Measurements from ENCODE around the gene PKHD1.
A peak's percentile ranks its signal among the peaks of the same experiment; 100 is the strongest.

PKHD1 gene

DNA sequence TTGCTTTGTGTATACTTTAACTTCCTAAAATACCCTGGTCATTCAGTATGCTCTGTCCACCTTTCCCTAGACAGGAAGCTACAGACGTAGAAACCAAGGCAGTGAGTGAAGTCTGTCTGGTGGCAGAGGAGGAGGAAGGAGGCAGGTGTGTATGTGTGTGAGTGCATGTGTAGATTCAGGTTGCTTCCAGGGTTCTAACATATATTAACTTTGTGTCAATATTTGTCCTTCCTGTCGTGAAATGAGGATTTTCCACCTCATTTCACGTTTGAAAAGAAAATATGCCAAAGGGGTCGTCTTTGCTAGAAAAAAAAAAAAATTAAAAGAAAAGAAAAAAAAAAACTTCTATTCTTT lies 411.5 kb downstream of the PKHD1 start:
- TF ChIP-seq SNAI2 (CRISPR knock-in tag; IDR thresholded peaks at IDR 0.05): no peak
- TF ChIP-seq TOX (CRISPR knock-in tag; IDR thresholded peaks at IDR 0.05; ENCODE audit: borderline replicate concordance): no peak
- TF ChIP-seq RARB (CRISPR knock-in tag; IDR thresholded peaks at IDR 0.05): no peak
- TF ChIP-seq PPARA (CRISPR knock-in tag; IDR thresholded peaks at IDR 0.05; ENCODE audit: borderline replicate concordance): no peak
- TF ChIP-seq OSR1 (CRISPR knock-in tag; IDR thresholded peaks at IDR 0.05): no peak
- TF ChIP-seq ZFP30 (CRISPR knock-in tag; IDR thresholded peaks at IDR 0.05): no peak
- no peak for TF ChIP-seq ESRRG (CRISPR knock-in tag; IDR thresholded peaks at IDR 0.05)
- no peak for TF ChIP-seq ARNTL (CRISPR knock-in tag; IDR thresholded peaks at IDR 0.05; ENCODE audit: borderline replicate concordance, low read depth)
- TF ChIP-seq BACH2 (CRISPR knock-in tag; IDR thresholded peaks at IDR 0.05; ENCODE audit: borderline replicate concordance): no peak
- TF ChIP-seq ZNF70 (CRISPR knock-in tag; IDR thresholded peaks at IDR 0.05): no peak
- no peak for TF ChIP-seq GLIS3 (CRISPR knock-in tag; IDR thresholded peaks at IDR 0.05)
- TF ChIP-seq ISL1 (CRISPR knock-in tag; IDR thresholded peaks at IDR 0.05): no peak
- TF ChIP-seq, protein P1, sequence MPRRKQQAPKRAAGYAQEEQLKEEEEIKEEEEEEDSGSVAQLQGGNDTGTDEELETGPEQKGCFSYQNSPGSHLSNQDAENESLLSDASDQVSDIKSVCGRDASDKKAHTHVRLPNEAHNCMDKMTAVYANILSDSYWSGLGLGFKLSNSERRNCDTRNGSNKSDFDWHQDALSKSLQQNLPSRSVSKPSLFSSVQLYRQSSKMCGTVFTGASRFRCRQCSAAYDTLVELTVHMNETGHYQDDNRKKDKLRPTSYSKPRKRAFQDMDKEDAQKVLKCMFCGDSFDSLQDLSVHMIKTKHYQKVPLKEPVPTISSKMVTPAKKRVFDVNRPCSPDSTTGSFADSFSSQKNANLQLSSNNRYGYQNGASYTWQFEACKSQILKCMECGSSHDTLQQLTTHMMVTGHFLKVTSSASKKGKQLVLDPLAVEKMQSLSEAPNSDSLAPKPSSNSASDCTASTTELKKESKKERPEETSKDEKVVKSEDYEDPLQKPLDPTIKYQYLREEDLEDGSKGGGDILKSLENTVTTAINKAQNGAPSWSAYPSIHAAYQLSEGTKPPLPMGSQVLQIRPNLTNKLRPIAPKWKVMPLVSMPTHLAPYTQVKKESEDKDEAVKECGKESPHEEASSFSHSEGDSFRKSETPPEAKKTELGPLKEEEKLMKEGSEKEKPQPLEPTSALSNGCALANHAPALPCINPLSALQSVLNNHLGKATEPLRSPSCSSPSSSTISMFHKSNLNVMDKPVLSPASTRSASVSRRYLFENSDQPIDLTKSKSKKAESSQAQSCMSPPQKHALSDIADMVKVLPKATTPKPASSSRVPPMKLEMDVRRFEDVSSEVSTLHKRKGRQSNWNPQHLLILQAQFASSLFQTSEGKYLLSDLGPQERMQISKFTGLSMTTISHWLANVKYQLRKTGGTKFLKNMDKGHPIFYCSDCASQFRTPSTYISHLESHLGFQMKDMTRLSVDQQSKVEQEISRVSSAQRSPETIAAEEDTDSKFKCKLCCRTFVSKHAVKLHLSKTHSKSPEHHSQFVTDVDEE (CRISPR knock-in tag; IDR thresholded peaks at IDR 0.05): no peak
- no peak for ATAC-seq

DNA sequence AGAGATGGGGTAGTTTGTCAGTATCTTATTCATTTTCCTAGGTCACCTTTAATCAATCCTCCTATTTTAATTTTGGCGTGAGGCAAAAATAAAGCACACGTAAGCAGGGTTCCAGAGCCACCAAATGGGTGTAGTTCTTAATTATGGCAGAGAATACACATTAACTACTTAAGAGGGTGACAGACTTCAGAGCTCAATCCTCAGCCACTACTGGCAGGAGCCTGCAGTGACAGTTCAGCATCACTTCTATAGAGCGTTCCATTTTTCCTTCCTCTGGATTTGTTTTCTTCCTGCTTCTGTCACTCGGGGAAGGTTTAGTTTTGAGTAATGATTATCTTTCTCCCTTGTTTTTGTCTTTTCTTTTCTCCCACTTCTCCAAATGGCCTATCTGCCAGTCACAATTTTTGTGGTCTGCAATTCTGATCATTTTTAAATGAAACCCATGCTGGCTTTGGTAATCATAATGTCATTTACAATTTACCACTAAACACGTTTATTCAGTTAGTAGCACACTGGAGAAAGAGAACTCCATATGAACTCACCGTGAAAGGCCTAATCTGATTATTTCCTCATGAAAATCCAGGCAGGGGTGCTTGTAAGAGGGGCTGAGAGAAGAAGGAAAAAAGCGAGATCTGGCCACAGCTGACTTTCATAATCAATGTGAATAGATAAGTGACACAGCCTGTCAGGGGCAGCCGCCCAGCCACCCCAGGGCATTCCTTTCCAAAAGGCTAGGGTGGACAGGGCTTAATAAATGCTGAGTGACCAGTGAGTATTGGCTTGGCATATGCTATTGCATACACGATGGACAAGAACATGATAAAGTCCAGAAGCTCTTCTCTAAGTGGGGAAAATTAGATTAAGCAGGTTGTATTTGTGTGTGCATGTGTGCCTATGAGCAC lies 412.1 kb downstream of the PKHD1 start:
- peak; percentile 55; the same call in 1 of the 3 replicates for ATAC-seq
- TF ChIP-seq, protein P1 (CRISPR knock-in tag; IDR thresholded peaks at IDR 0.05): peak; percentile 95; the same call in 1 of the 2 replicates
- TF ChIP-seq ESRRG (CRISPR knock-in tag; IDR thresholded peaks at IDR 0.05): peak; percentile 87
- no peak for TF ChIP-seq ZFP3 (CRISPR knock-in tag; IDR thresholded peaks at IDR 0.05)
- peak; percentile 85; the same call in 1 of the 2 replicates for TF ChIP-seq SNAI2 (CRISPR knock-in tag; IDR thresholded peaks at IDR 0.05)
- TF ChIP-seq ZNF565 (CRISPR knock-in tag; conservative IDR thresholded peaks at IDR 0.05; ENCODE audit: low read depth): no peak
- TF ChIP-seq, protein P2, sequence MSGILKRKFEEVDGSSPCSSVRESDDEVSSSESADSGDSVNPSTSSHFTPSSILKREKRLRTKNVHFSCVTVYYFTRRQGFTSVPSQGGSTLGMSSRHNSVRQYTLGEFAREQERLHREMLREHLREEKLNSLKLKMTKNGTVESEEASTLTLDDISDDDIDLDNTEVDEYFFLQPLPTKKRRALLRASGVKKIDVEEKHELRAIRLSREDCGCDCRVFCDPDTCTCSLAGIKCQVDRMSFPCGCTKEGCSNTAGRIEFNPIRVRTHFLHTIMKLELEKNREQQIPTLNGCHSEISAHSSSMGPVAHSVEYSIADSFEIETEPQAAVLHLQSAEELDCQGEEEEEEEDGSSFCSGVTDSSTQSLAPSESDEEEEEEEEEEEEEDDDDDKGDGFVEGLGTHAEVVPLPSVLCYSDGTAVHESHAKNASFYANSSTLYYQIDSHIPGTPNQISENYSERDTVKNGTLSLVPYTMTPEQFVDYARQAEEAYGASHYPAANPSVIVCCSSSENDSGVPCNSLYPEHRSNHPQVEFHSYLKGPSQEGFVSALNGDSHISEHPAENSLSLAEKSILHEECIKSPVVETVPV (CRISPR knock-in tag; IDR thresholded peaks at IDR 0.05): 0 out of 2 replicates have a peak, but pooled peaks have one; percentile 17
- TF ChIP-seq CSDC2 (CRISPR knock-in tag; IDR thresholded peaks at IDR 0.05): no peak; the same call in 1 of the 2 replicates
- TF ChIP-seq ZFP30 (CRISPR knock-in tag; IDR thresholded peaks at IDR 0.05): no peak
- no peak for TF ChIP-seq TOX (CRISPR knock-in tag; IDR thresholded peaks at IDR 0.05; ENCODE audit: borderline replicate concordance)
- no peak for TF ChIP-seq OSR1 (CRISPR knock-in tag; IDR thresholded peaks at IDR 0.05)
- TF ChIP-seq, protein P3, sequence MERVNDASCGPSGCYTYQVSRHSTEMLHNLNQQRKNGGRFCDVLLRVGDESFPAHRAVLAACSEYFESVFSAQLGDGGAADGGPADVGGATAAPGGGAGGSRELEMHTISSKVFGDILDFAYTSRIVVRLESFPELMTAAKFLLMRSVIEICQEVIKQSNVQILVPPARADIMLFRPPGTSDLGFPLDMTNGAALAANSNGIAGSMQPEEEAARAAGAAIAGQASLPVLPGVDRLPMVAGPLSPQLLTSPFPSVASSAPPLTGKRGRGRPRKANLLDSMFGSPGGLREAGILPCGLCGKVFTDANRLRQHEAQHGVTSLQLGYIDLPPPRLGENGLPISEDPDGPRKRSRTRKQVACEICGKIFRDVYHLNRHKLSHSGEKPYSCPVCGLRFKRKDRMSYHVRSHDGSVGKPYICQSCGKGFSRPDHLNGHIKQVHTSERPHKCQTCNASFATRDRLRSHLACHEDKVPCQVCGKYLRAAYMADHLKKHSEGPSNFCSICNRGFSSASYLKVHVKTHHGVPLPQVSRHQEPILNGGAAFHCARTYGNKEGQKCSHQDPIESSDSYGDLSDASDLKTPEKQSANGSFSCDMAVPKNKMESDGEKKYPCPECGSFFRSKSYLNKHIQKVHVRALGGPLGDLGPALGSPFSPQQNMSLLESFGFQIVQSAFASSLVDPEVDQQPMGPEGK (CRISPR knock-in tag; IDR thresholded peaks at IDR 0.05; ENCODE audit: borderline replicate concordance): 0 out of 2 replicates have a peak, but pooled peaks have one; percentile 25
- TF ChIP-seq, protein P4, sequence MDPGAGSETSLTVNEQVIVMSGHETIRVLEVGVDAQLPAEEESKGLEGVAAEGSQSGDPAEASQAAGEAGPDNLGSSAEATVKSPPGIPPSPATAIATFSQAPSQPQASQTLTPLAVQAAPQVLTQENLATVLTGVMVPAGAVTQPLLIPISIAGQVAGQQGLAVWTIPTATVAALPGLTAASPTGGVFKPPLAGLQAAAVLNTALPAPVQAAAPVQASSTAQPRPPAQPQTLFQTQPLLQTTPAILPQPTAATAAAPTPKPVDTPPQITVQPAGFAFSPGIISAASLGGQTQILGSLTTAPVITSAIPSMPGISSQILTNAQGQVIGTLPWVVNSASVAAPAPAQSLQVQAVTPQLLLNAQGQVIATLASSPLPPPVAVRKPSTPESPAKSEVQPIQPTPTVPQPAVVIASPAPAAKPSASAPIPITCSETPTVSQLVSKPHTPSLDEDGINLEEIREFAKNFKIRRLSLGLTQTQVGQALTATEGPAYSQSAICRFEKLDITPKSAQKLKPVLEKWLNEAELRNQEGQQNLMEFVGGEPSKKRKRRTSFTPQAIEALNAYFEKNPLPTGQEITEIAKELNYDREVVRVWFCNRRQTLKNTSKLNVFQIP (CRISPR knock-in tag; IDR thresholded peaks at IDR 0.05; ENCODE audit: borderline replicate concordance, low read depth): no peak
- TF ChIP-seq ZNF70 (CRISPR knock-in tag; IDR thresholded peaks at IDR 0.05): 0 out of 2 replicates have a peak, but pooled peaks have one; percentile 26
- no peak for TF ChIP-seq RARB (CRISPR knock-in tag; IDR thresholded peaks at IDR 0.05)
- TF ChIP-seq GLIS3 (CRISPR knock-in tag; IDR thresholded peaks at IDR 0.05): peak; percentile 59; the same call in 1 of the 2 replicates
- TF ChIP-seq TCF4 (CRISPR knock-in tag; IDR thresholded peaks at IDR 0.05; ENCODE audit: borderline replicate concordance): peak; percentile 99
- TF ChIP-seq, protein P5, sequence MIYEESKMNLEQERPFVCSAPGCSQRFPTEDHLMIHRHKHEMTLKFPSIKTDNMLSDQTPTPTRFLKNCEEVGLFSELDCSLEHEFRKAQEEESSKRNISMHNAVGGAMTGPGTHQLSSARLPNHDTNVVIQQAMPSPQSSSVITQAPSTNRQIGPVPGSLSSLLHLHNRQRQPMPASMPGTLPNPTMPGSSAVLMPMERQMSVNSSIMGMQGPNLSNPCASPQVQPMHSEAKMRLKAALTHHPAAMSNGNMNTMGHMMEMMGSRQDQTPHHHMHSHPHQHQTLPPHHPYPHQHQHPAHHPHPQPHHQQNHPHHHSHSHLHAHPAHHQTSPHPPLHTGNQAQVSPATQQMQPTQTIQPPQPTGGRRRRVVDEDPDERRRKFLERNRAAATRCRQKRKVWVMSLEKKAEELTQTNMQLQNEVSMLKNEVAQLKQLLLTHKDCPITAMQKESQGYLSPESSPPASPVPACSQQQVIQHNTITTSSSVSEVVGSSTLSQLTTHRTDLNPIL (CRISPR knock-in tag; IDR thresholded peaks at IDR 0.05; ENCODE audit: low read depth): no peak
- peak; percentile 26; the same call in 1 of the 2 replicates for TF ChIP-seq ZNF8 (CRISPR knock-in tag; IDR thresholded peaks at IDR 0.05)
- peak; percentile 95 for TF ChIP-seq ISL1 (CRISPR knock-in tag; IDR thresholded peaks at IDR 0.05)
- TF ChIP-seq BACH2 (CRISPR knock-in tag; IDR thresholded peaks at IDR 0.05; ENCODE audit: borderline replicate concordance): peak; percentile 40; the same call in 1 of the 2 replicates
- TF ChIP-seq ARNTL (CRISPR knock-in tag; IDR thresholded peaks at IDR 0.05; ENCODE audit: borderline replicate concordance, low read depth): no peak
- peak; percentile 41; the same call in 1 of the 2 replicates for TF ChIP-seq PPARA (CRISPR knock-in tag; IDR thresholded peaks at IDR 0.05; ENCODE audit: borderline replicate concordance)
- no peak for TF ChIP-seq ZC3H10 (CRISPR knock-in tag; IDR thresholded peaks at IDR 0.05)
